Stimulated activated CD8-positive, alpha-beta memory T cell treated with anti-CD3 and anti-CD28 coated beads, Interleukin-4, amount 100 ng/mL, for 24 hours (primary cell): ENCODE results near the gene PHKA2.

Experiments used
- DNase-seq: peaks from one replicate; pipeline ENCODE4 v3.0.0-alpha.2; 2020; ENCODE audit warnings: low read depth

Gene PHKA2

DNA sequence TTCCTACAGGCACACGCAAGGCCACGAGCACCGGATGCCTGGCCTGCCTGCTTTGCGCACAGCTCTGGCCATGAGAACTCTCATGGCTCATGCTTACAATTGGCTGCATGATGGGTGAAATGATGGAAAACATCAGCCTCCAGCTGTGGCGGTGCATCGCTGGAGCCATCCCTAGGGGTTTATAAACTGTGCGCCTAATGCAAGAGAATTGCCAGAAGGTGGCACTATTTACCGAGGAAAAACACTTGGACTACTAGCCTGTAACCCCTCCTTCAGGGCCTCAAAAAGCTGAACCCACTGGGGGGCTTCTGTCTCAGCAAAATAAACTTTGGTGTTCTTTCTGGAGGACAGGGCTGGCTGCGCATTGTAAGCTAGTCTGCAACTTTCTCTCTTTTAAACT, 51.9 kb downstream of the PHKA2 start:
- no peak for DNase-seq

- no peak for DNase-seq
Observed at GRCh38 chrX:18929775-18930174, 54.1 kb downstream of the PHKA2 start.

- no peak for DNase-seq
Observed at GRCh38 chrX:18927558-18927957, 56.4 kb downstream of the PHKA2 start.

DNA sequence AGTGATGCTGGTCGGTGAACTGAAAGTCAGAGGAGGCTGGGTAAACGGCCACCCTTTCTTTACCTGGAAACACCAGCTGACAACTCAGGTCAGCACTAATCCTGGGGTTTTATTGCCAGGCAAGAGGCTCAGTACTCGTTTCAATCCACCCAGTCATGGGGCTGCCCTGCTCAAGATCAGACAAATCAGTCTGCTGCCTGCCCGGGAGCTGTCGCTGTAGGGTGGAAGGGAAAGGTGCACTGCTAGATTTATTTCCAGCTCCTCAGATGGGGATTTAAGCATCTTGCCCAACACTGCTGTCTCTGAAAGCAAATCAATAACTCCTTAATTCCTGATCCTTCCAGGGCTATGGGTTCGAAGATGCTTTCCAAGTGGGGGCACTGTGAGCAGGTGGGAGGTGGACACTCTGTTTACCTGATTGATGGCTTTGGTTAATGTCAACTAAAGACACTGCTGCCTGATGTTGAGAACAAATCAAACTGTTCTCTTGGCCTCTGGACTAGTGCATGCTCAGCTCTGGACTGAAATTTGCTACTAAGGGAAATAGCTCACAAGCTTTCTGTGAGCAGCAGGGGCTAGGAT, 59.3 kb downstream of the PHKA2 start:
- DNase-seq, result no peak

- no peak for DNase-seq
Observed at GRCh38 chrX:18920566-18920965, 63.3 kb downstream of the PHKA2 start.

GRCh38 chrX:18920079-18920478, 63.8 kb downstream of the PHKA2 start:
- no peak for DNase-seq

- DNase-seq, result no peak
Observed at GRCh38 chrX:18917831-18918230, 66.1 kb downstream of the PHKA2 start.

- no peak for DNase-seq
Observed at GRCh38 chrX:18906286-18906685, 77.6 kb downstream of the PHKA2 start.

GRCh38 chrX:18900401-18900976, 83.4 kb downstream of the PHKA2 start:
- DNase-seq, result no peak

DNA sequence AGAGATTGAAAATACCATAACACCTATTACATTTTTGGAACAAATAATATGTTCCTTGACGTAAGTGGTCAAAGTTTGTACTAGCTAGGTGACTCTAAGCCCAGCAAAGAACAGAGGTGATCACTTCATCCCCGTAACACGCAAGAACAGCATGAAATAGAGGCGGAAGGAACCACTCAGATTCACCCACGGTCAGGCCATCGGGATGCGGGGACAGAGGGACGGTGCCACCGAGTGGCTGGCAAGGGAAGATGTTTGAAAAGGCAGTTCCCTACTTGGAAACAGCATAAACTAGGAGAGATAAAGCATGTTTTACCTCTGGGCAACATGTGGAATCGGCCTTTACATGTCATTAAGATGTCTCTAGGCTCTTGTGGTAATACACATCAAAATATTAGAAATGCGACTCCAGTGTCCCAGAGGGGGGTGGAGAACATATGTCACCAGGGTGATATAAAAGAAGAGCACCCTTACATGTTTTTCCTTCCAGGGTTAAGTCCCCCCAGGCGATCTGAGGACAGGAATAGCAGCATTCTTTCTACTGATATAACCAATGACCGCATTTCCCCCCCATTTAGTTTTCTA, 84.0 kb downstream of the PHKA2 start:
- no peak for DNase-seq

DNA sequence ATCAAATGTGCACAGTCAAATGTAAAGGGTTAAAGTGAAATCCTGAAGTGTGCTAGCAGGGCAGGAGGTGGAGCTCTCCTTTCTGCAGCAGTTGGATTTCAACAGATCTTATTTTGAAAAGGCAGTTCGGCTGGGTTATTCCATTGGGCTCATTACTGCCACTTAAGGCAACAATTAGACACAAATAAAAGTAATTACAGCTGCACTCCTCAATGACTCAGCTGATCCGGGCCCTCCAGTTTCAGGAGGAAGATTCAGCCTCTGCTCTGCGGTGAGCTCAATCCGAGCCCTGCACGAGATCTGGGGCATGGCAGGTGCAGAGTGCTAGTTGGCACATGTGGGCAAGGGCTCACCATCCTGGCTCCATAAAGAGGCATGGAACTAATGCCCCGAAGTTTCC, 85.4 kb downstream of the PHKA2 start:
- no peak for DNase-seq

DNA sequence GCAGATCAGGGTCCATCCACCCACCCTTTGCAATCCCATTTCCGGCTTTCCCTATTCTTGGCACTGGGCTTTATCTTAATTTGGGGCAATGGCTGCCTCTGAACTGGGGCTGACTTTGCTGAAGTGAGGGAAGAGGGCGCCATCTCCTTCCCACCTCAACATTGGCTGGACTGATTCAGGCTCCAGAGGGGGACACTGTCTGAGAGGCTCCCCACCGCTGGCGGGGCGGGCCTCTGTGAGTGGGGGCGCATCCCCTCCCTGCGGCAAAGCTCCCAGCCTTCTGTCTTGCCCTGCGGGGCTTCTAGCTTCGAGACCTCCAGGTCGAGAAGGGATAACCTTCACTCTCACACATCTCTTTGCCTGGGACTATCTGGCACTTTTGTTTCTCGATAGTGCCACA, 85.8 kb downstream of the PHKA2 start:
- no peak for DNase-seq

GRCh38 chrX:18897611-18898010, 86.3 kb downstream of the PHKA2 start:
- no peak for DNase-seq

GRCh38 chrX:18896680-18897544, 87.0 kb downstream of the PHKA2 start:
- DNase-seq, result no peak

GRCh38 chrX:18895189-18895951, 88.5 kb downstream of the PHKA2 start:
- DNase-seq, result no peak

DNA sequence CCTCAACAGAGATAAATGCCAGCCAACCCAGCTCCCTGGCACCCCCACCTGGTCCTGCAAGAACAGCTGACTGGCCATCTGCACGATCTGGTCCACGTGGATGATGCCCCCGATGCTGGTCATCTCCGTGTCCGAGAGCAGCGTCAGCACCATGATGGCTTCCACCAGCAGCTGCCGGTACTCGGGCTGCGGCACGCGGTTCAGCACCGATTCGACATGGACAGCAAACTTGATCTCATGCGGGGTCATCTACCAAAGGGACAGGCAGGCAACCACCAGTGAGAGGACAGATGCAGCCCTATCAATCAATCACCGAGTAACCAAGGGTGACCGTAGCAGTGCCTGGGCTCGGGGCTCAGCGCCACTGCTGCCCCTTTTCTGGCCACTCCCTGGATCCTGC, 89.8 kb downstream of the PHKA2 start:
- no peak for DNase-seq

DNA sequence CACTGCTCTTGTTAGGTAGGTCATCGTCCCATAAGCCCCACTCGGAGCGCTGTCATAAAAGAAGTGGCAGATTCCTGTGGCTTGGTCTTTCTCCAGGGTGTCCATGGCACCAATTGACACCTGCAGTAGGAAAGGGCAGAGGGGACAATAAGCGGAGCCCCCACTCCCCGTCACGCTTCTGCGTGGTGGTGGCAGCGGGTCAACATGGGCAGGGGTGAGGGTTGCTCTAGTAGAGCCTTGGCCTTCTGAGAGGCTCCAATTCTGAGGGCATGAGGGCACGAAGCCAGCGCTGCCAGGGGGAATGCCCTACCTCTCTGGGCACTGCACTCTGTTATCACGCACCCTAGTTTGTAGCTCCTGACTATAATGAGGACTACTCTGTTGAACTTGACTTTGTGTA, 90.4 kb downstream of the PHKA2 start:
- no peak for DNase-seq

DNA sequence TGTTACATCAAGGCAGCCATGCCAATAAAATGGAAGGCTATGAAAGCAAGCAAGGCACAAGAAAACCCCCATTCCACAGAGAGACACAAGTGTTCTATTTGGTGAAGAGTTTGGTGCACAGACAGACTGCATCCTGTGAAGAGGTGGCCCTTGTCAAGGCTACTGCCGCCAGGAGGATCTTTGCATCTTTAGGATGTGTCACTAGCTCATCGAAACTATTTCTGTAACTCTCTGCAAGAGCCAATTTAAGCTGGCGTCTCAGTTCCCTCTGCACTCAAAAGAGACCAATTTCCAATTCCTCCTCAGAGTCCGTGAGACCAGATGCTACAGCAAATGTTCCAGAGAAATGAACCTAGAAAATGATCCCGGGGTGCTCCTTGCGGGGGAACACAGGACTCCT, 91.0 kb downstream of the PHKA2 start:
- DNase-seq, result no peak

DNA sequence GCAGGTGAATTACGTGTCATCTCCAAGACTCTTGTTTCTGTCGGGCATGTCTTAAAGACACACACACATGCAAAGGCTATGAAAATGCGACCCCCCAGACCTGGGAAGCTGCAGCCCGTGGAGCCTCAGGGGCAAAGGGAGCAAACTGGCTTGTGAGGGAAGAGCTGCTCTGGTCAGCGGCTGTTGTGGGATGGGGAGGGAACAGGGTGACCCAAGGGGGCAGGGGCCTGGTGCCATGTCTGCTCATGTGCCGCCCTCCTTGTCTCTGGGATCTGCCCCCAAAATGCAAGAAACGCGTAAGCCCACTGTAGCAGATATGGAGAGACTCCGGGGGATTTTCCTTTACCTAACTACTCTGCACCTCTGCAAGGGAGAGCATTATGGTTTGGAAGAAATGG, 92.4 kb downstream of the PHKA2 start:
- DNase-seq, result no peak

- DNase-seq, result no peak
Observed at GRCh38 chrX:18890724-18891547, 93.0 kb downstream of the PHKA2 start.

DNA sequence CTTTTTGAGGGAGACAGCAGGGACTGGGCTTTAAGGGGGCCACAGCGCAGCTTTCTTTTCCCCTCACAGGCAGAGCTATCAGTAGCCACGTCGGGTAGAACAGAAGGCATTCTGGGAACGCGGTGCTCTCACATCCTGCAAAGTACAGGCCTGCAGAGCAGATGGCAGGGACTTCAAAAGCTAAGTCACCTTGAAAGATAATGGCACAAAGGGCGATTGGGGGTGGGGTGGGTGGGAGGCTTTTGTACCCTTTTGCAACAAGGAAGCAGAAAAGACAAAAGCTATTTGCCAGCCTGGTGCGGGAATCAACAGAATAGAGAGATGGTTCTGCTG, 93.9 kb downstream of the PHKA2 start:
- DNase-seq, result no peak
